HepG2 (cell line): ENCODE measurements around the gene HS6ST1. TPM values are rescaled to one million over a fixed set of nuclear protein-coding genes. Genes with fewer than 3 reads are reported as not detected.

Experiments
- AKAP8 ChIP-seq: sonication (generic); formaldehyde crosslinking; IDR thresholded peaks from 2 replicates; pipeline ENCODE4 v1.5.1; 2020; ENCODE audit warnings: mild to moderate bottlenecking, missing genetic modification reagents
- ATF7 ChIP-seq, 2 experiments: fragments of 450-650 bp in 1 of 2; sonication (generic) in 1 of 2; formaldehyde crosslinking in 1 of 2; IDR thresholded peaks; 2 replicates each; pipeline versions ENCODE4 v1.4.0 to v1.6.1; 2016 to 2020; ENCODE audit warnings: antibody characterized with exemption in 1 of 2, mild to moderate bottlenecking in 1 of 2, missing genetic modification reagents in 1 of 2
- ATRX ChIP-seq: sonication (generic); formaldehyde crosslinking; IDR thresholded peaks from 2 replicates; pipeline ENCODE4 v1.4.0; 2020; ENCODE audit warnings: missing genetic modification reagents, borderline replicate concordance
- DZIP1 ChIP-seq: sonication (generic); formaldehyde crosslinking; IDR thresholded peaks from 2 replicates; pipeline ENCODE4 v1.5.0; 2020; ENCODE audit warnings: mild to moderate bottlenecking, missing genetic modification reagents
- MAX ChIP-seq: IDR thresholded peaks from 2 replicates; pipeline ENCODE4 v1.6.1; 2012; ENCODE audit warnings: inconsistent platforms
- MIER2 ChIP-seq: IDR thresholded peaks from 2 replicates; pipeline ENCODE4 v1.6.1; 2016; ENCODE audit warnings: missing biosample characterization, missing genetic modification reagents
- NR2F6 ChIP-seq, 2 experiments: IDR thresholded peaks; 2 replicates each; pipeline ENCODE4 v1.6.1; 2016; ENCODE audit warnings: antibody characterized with exemption in 1 of 2, mild to moderate bottlenecking in 1 of 2
- PAX8 ChIP-seq: sonication (generic); formaldehyde crosslinking; IDR thresholded peaks from 2 replicates; pipeline ENCODE4 v1.8.0; 2022; ENCODE audit warnings: mild to moderate bottlenecking, missing genetic modification reagents, borderline replicate concordance
- RARA ChIP-seq: IDR thresholded peaks from 2 replicates; pipeline ENCODE4 v1.6.1; 2016; ENCODE audit warnings: missing genetic modification reagents, missing compliant biosample characterization
- ZBTB2 ChIP-seq: sonication (generic); formaldehyde crosslinking; IDR thresholded peaks from 2 replicates; pipeline ENCODE4 v1.8.0; 2022; ENCODE audit warnings: low read depth, missing genetic modification reagents
- ZBTB4 ChIP-seq: sonication (generic); formaldehyde crosslinking; IDR thresholded peaks from 2 replicates; pipeline ENCODE4 v1.4.0; 2020; ENCODE audit warnings: missing genetic modification reagents, mild to moderate bottlenecking, borderline replicate concordance
- ZNF275 ChIP-seq: sonication (generic); formaldehyde crosslinking; IDR thresholded peaks from 2 replicates; pipeline ENCODE4 v1.8.0; 2022; ENCODE audit warnings: missing genetic modification reagents, mild to moderate bottlenecking, inconsistent platforms, borderline replicate concordance
- ZNF337 ChIP-seq: sonication (generic); formaldehyde crosslinking; IDR thresholded peaks from 2 replicates; pipeline ENCODE4 v1.5.1; 2020; ENCODE audit warnings: missing genetic modification reagents, low read depth, mild to moderate bottlenecking, borderline replicate concordance
- ZNF431 ChIP-seq: sonication (generic); formaldehyde crosslinking; IDR thresholded peaks from 2 replicates; pipeline ENCODE4 v1.9.0; 2022; ENCODE audit warnings: missing genetic modification reagents, low read depth, mild to moderate bottlenecking, borderline replicate concordance
- ZNF496 ChIP-seq: sonication (generic); formaldehyde crosslinking; IDR thresholded peaks from 2 replicates; pipeline ENCODE4 v1.8.1; 2023; ENCODE audit warnings: mild to moderate bottlenecking, moderate library complexity, missing genetic modification reagents; ENCODE audit not compliant: insufficient replicate concordance
- ZNF678 ChIP-seq: sonication (generic); formaldehyde crosslinking; IDR thresholded peaks from 2 replicates; pipeline ENCODE4 v1.4.0; 2020; ENCODE audit warnings: mild to moderate bottlenecking, missing genetic modification reagents
- polyA plus RNA-seq, 8 experiments: library from polyadenylated mRNA; depleted of rRNA in 3 of 8; stranded (reverse) in 7 of 8; unstranded in 1 of 8; fragments of >200 nt; fragmentation: Illumina TruSeq in 4 of 8; extraction: Trizol in 4 of 8; gene quantifications; 2 replicates each; pipeline versions ENCODE4 v1.2.1 to v1.2.3, GENCODE V29; 2011 to 2016; ENCODE audit warnings: low read depth in 4 of 8, missing spikeins in 1 of 8, mixed read lengths in 1 of 8; ENCODE audit not compliant: insufficient read depth in 1 of 8
- total RNA-seq, 5 experiments: library from RNA; depleted of rRNA; stranded (reverse); fragments of >200 nt; fragmentation: Illumina TruSeq; extraction: Trizol; gene quantifications; 2 replicates each; pipeline ENCODE4 v1.2.3, GENCODE V29; 2016; ENCODE audit warnings: low read depth in 1 of 5

HS6ST1 gene
- total and polyA plus RNA-seq, 2 of the 13 experiments (the other 11 are each of a cell fraction or from before 2014, with no cell fraction given), result 34.5 to 84.6 TPM

- TF ChIP-seq ATRX (CRISPR knock-in tag) (no peak), ZNF275 (peak; percentile 67; the same call in 1 of the 2 replicates), AKAP8 (no peak; the same call in 1 of the 2 replicates), ZBTB4 (CRISPR knock-in tag) (peak; percentile 79), ZNF431 (CRISPR knock-in tag) (no peak), DZIP1 (CRISPR knock-in tag) (no peak), ZNF337 (peak; percentile 80; the same call in 1 of the 2 replicates), ATF7 (IDR thresholded peaks at IDR 0.05) (no peak), ATF7 (CRISPR knock-in tag; IDR thresholded peaks at IDR 0.05) (no peak; the same call in 1 of the 2 replicates), ZBTB2 (no peak), RARA (peak; percentile 50), MIER2 (CRISPR knock-in tag) (no peak), ZNF496 (no peak), MAX (peak; percentile 98), ZNF678 (CRISPR knock-in tag) (0 out of 2 replicates have a peak, but pooled peaks have one; percentile 52), PAX8 (CRISPR knock-in tag) (peak; percentile 62; the same call in 1 of the 2 replicates), NR2F6 (IDR thresholded peaks at IDR 0.05) (no peak), NR2F6 (CRISPR knock-in tag; IDR thresholded peaks at IDR 0.05) (peak; percentile 70)
Observed at GRCh38 chr2:128232965-128233789, 85.5 kb downstream of the HS6ST1 start (continued).
